HG03354 (cell line): ENCODE measurements around the gene ITGB7.
"Not testable (repeated sequence)": the region's sequence is repeated elsewhere in the genome, so short reads cannot be mapped to it uniquely, and the experiment has no call there.

Experiments used
- ATAC-seq: cut with Tn5 transposase; IDR thresholded peaks from one replicate; pipeline ENCODE4 v1.9.1; 2021; ENCODE audit warnings: mild to moderate bottlenecking; ENCODE audit not compliant: unreplicated experiment, poor library complexity, severe bottlenecking

Gene ITGB7

GRCh38 chr12:53219956-53220693 lies 13.1 kb upstream of the ITGB7 start:
- ATAC-seq = peak; percentile 44

GRCh38 chr12:53219292-53219955 lies 12.4 kb upstream of the ITGB7 start:
- ATAC-seq = peak; percentile 8

GRCh38 chr12:53218551-53219291 lies 11.7 kb upstream of the ITGB7 start:
- ATAC-seq = no peak

- ATAC-seq = no peak
Measured at GRCh38 chr12:53217931-53218307, 10.9 kb upstream of the ITGB7 start.

GRCh38 chr12:53217051-53217930 lies 10.2 kb upstream of the ITGB7 start:
- no peak for ATAC-seq

GRCh38 chr12:53215497-53215896 lies 8.4 kb upstream of the ITGB7 start:
- ATAC-seq = no peak

GRCh38 chr12:53214687-53215455 lies 7.8 kb upstream of the ITGB7 start:
- ATAC-seq = no peak

- ATAC-seq = no peak
Measured at GRCh38 chr12:53214221-53214620, 7.2 kb upstream of the ITGB7 start.

GRCh38 chr12:53213348-53213747 lies 6.3 kb upstream of the ITGB7 start:
- ATAC-seq = no peak

- ATAC-seq = no peak
Measured at GRCh38 chr12:53212931-53213330, 5.9 kb upstream of the ITGB7 start.

- no peak for ATAC-seq
Measured at GRCh38 chr12:53211476-53212381, 4.7 kb upstream of the ITGB7 start.

- ATAC-seq = no peak
Measured at GRCh38 chr12:53210843-53211242, 3.8 kb upstream of the ITGB7 start.

- ATAC-seq = peak; percentile 59
Measured at GRCh38 chr12:53208877-53209463, 1.9 kb upstream of the ITGB7 start.

- no peak for ATAC-seq
Measured at GRCh38 chr12:53208435-53208834, 1.4 kb upstream of the ITGB7 start.

- ATAC-seq = peak; percentile 72
Measured at GRCh38 chr12:53205747-53206419, 1.2 kb downstream of the ITGB7 start.

- no peak for ATAC-seq
Measured at GRCh38 chr12:53204351-53204750, 2.7 kb downstream of the ITGB7 start.

GRCh38 chr12:53202316-53202715 lies 4.7 kb downstream of the ITGB7 start:
- ATAC-seq = not testable (repeated sequence)
